HG03066 (cell line): ENCODE results near the gene ZNF442.
"Not testable (repeated sequence)": the region's sequence is repeated elsewhere in the genome, so short reads cannot be mapped to it uniquely, and the experiment has no call there.

ENCODE experiments used
- ATAC-seq: cut with Tn5 transposase; IDR thresholded peaks from one replicate; pipeline ENCODE4 v1.9.1; 2021; ENCODE audit warnings: low read depth; ENCODE audit not compliant: unreplicated experiment

Gene ZNF442

DNA sequence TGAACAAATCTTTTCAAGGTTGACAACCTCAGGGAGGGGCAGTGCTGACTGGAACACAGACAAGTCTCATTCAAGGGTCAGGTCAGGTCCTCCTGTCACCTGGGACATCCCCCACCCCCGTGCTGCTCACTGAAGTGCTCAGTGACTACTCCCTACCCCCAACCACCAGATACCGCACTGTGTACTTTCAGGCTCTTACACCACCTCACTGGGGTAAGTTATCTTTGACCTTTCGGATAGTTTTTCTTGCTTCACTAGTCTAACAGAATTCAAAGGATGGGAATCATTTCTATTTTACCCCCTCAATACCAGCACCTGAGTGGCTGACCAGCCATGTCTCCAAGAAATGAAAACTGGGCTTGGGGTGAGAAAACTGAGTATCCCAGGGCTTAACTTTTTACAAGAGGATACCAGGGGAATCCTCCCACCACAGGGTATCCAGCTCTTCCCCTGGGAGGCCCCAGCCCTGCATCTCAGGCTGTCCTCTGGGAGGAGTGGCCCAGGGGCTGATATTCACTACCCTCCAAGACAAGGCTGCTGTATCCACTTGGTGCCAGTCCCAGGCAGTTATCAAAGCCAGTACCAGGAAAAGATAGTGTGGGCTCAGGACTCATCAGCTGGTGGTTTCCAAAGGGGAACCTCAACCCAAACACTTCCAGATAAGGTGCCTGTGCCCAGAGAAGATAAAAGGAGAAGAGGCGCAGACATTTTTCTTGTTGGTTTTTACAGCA lies 34.1 kb downstream of the ZNF442 start:
- ATAC-seq: no peak

DNA sequence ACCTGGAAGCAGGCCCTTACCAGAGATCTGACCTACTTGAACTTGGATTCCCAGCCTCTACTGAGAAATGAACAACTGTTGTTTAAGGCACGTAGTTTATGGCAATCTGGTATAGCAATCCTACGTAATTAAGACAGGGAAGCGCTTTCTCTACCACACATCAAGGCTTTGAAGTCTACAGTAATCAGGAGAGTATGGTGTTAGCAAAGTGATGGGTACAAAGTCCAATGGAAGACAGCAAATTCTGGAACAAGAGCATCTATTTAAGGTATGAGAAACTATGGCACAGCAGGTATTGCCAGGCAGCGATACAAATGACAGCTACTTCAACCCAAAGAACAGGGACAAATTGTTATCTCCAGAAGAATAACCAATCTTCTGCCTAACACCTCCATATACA lies 35.1 kb downstream of the ZNF442 start:
- ATAC-seq: no peak

DNA sequence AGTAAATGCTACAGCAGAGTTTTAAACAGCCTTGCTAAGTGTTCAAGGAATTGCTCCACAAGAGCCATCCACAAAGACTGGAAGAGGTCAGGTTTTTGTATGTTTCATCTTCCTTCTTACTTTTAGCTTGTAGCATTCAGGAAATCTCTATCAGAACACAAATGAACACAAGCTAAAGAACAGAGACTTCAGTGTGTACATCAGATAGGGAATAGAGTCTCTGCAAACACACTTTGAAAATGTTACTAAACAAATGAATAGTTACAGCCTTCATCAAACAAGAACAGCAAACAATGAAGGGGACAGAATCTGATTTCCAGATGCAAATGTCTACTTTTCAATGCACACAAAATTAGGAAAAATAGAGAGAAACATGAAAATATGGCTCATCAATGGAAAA lies 39.8 kb downstream of the ZNF442 start:
- no peak for ATAC-seq

DNA sequence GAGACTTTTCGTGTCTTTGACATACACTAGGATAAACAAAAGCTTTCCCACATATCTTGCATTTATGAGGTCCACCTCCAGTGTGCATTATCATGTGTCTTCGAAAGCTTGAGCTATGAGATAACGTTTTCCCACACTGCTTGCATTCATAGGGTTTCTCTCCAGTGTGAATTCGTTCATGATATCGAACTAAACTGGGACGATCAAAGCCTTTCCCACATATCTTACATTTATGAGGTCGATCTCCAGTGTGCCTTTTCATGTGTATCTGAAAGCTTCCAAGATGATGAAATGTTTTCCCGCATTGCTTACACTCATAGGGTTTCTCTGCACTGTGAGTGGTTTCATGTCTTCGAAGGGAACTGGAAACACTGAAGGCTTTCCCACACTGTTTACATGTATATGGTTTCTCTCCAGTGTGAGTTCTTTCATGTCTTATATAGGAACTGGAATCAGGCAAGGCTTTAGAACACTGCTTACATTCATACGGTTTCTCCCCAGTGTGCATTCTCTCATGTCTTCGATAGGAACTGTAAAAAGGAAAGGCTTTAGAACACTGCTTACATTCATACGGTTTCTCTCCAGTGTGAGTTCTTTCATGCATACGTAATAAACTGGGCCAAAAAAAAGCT lies 46.6 kb downstream of the ZNF442 start:
- no peak for ATAC-seq

DNA sequence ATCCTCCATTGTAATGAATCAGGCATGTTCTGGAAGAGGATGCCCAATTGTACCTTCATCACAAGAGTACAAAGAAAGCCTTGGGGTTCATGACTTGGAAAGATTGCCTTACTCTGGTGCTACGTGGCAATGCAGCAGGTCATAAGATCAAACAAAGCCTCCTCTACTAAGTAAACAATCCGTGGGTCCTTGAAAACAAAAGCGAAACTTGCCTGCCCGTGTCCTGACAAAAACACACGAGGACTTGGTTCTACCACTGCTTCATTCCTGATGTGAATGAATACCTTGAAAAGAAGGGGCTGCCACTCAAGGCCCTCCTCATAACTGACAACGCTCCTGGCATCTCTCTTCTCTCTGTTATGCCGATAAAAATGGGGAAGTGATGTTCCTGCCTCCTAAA lies 50.9 kb downstream of the ZNF442 start:
- no peak for ATAC-seq

DNA sequence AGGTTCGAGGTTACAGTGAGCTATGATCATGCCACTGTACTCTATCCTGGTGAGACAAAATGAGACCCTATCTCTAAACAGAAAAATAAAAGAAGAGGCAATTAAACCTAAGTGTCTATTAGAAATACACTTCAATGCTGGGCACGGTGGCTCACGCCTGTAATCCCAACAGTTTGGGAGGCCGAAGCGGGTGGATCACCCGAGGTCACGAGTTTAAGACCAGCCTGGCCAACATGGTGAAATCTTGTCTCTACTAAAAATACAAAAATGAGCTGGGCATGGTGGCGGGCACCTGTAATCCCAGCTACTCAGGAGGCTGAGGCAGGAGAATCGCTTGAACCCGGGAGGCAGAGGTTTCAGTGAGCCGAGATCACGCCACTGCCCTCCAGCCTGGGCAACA lies 56.6 kb downstream of the ZNF442 start:
- ATAC-seq: not testable (repeated sequence)
